GM18861 (cell line): ENCODE data around the gene EPHA8.

Source experiments
- ATAC-seq: cut with Tn5 transposase; IDR thresholded peaks from one replicate; pipeline ENCODE4 v1.9.1; 2021; ENCODE audit not compliant: unreplicated experiment

The EPHA8 gene

GRCh38 chr1:22641247-22641646 is 78.0 kb downstream of the EPHA8 start:
- no peak for ATAC-seq

GRCh38 chr1:22641906-22642636 is 78.8 kb downstream of the EPHA8 start:
- ATAC-seq: no peak

GRCh38 chr1:22643381-22643780 is 80.1 kb downstream of the EPHA8 start, which contains the start of gene C1QC:
Gene C1QC (plus strand): TSS chr1:22643633. CDS start chr1:22644024, 391 bp downstream.
- no peak for ATAC-seq

- no peak for ATAC-seq
Measured at GRCh38 chr1:22643928-22644327, 80.6 kb downstream of the EPHA8 start.

- ATAC-seq: no peak
Measured at GRCh38 chr1:22645931-22646330, 82.6 kb downstream of the EPHA8 start.

- ATAC-seq: no peak
Measured at GRCh38 chr1:22646384-22646783, 83.1 kb downstream of the EPHA8 start.

GRCh38 chr1:22650089-22650693 is 86.9 kb downstream of the EPHA8 start:
- no peak for ATAC-seq

GRCh38 chr1:22651941-22652856 is 88.9 kb downstream of the EPHA8 start:
- no peak for ATAC-seq

GRCh38 chr1:22652881-22653316 is 89.6 kb downstream of the EPHA8 start, which contains the start of gene C1QB:
Gene C1QB (plus strand): TSS chr1:22653236. CDS start chr1:22659463, 6,227 bp downstream.
- ATAC-seq: no peak
